MM.1S (cell line): Measurements from ENCODE around the gene AQR.

Experiments used
- DNase-seq: peaks from one replicate; pipeline ENCODE4 v3.0.0-alpha.2; 2015
- H2AFZ ChIP-seq: fragments of 300-600 bp; sonication (generic); 2 replicates; pipeline ENCODE4 v1.6.0; 2016; ENCODE audit warnings: antibody characterized with exemption, low read length
- H3F3A ChIP-seq: fragments of 300-600 bp; sonication (generic); 2 replicates; pipeline ENCODE4 v1.6.1; 2016; ENCODE audit warnings: mild to moderate bottlenecking, antibody characterized with exemption, low read length, moderate library complexity, mixed read lengths; ENCODE audit not compliant: insufficient read depth
- H3K27ac ChIP-seq: fragments of 300-600 bp; sonication (generic); 2 replicates; pipeline ENCODE4 v1.5.1; 2016; ENCODE audit warnings: mild to moderate bottlenecking, low read length
- H3K27me3 ChIP-seq: fragments of 300-600 bp; sonication (generic); replicated peaks from 2 replicates; pipeline ENCODE4 v1.6.0; 2016; ENCODE audit warnings: low read length; ENCODE audit not compliant: insufficient read depth
- H3K36me3 ChIP-seq: fragments of 300-600 bp; sonication (generic); replicated peaks from 2 replicates; pipeline ENCODE4 v1.6.1; 2016; ENCODE audit warnings: mild to moderate bottlenecking, low read length, mixed read lengths; ENCODE audit not compliant: insufficient read depth
- H3K4me1 ChIP-seq: fragments of 300-600 bp; sonication (generic); 2 replicates; pipeline ENCODE4 v1.6.1; 2016; ENCODE audit warnings: low read length, mixed read lengths
- H3K4me2 ChIP-seq: fragments of 300-600 bp; sonication (generic); 2 replicates; pipeline ENCODE4 v1.6.0; 2016; ENCODE audit warnings: low read depth, low read length
- H3K4me3 ChIP-seq: fragments of 300-600 bp; sonication (generic); 2 replicates; pipeline ENCODE4 v1.5.1; 2016; ENCODE audit warnings: low read length, mixed read lengths
- H3K79me2 ChIP-seq: fragments of 300-600 bp; sonication (generic); 2 replicates; pipeline ENCODE4 v1.6.1; 2016; ENCODE audit warnings: mixed run types, low read length, mixed read lengths
- H3K9ac ChIP-seq: fragments of 300-600 bp; sonication (generic); 2 replicates; pipeline ENCODE4 v1.6.1; 2016; ENCODE audit warnings: low read length, mixed read lengths
- H3K9me2 ChIP-seq: fragments of 300-600 bp; sonication (generic); replicated peaks from 2 replicates; pipeline ENCODE4 v1.6.1; 2016; ENCODE audit warnings: mild to moderate bottlenecking, low read length, mixed read lengths; ENCODE audit not compliant: insufficient read depth
- H3K9me3 ChIP-seq: fragments of 300-600 bp; sonication (generic); replicated peaks from 2 replicates; pipeline ENCODE4 v1.6.1; 2016; ENCODE audit warnings: mild to moderate bottlenecking, low read length, mixed read lengths; ENCODE audit not compliant: insufficient read depth
- H4K20me1 ChIP-seq: fragments of 300-600 bp; sonication (generic); 2 replicates; pipeline ENCODE4 v1.6.1; 2016; ENCODE audit warnings: mild to moderate bottlenecking, low read length, moderate library complexity, mixed read lengths; ENCODE audit not compliant: insufficient read depth
- CTCF ChIP-seq: fragments of 300-600 bp; sonication (generic); IDR thresholded peaks from 2 replicates; pipeline ENCODE4 v1.5.1; 2016; ENCODE audit warnings: antibody characterized with exemption, low read length, mixed read lengths
- EZH2 ChIP-seq: fragments of 300-600 bp; sonication (generic); optimal IDR thresholded peaks from 2 replicates; pipeline ENCODE3; 2017; ENCODE audit warnings: low read depth, mild to moderate bottlenecking, antibody characterized with exemption, low read length, mixed read lengths
- EZH2phosphoT487 ChIP-seq: fragments of 300-600 bp; sonication (generic); IDR thresholded peaks from 2 replicates; pipeline ENCODE4 v1.6.1; 2018; ENCODE audit warnings: antibody characterized with exemption, low read length

Gene AQR

GRCh38 chr15:34876640-34877039, 92.9 kb downstream of the AQR start:
- Histone ChIP-seq H3K9ac (no peak overlapping the region), H3K27me3 (no peaks in the 10 kb centered on the region), H4K20me1 (no peaks in the 10 kb centered on the region), H3K4me3 (no peak overlapping the region), H3K9me2 (no peaks in the 10 kb centered on the region), H3K27ac (no peak overlapping the region), H3K79me2 (no peaks in the 10 kb centered on the region), H3K4me2 (no peak overlapping the region), H3K9me3 (no peaks in the 10 kb centered on the region), H3K36me3 (no peaks in the 10 kb centered on the region; the same call in 1 of the 2 replicates), H3F3A (no peaks in the 10 kb centered on the region), H3K4me1 (no peaks in the 10 kb centered on the region), H2AFZ (no peak overlapping the region)
- no peak for TF ChIP-seq EZH2phosphoT487
- TF ChIP-seq EZH2: no peak
- no peak for TF ChIP-seq CTCF
- DNase-seq: no peak

- TF ChIP-seq CTCF: no peak
- TF ChIP-seq EZH2: no peak
- no peak for TF ChIP-seq EZH2phosphoT487
- Histone ChIP-seq H3K36me3 (no peaks in the 10 kb centered on the region; the same call in 1 of the 2 replicates), H3K9me2 (no peaks in the 10 kb centered on the region)
These were observed 100.4 kb downstream of the AQR start for GRCh38 chr15:34869110-34869509.

GRCh38 chr15:34865531-34865930, 104.0 kb downstream of the AQR start:
- H3K36me3 ChIP-seq: no peaks in the 10 kb centered on the region; the same call in 1 of the 2 replicates
- no peaks in the 10 kb centered on the region for H3K9me2 ChIP-seq
- H3K27ac ChIP-seq: no peak overlapping the region
- no peaks in the 10 kb centered on the region for H3K79me2 ChIP-seq
- DNase-seq: no peak
- TF ChIP-seq EZH2phosphoT487 (no peak), CTCF (no peak), EZH2 (no peak)
- no peaks in the 10 kb centered on the region for H3K27me3 ChIP-seq
- no peak overlapping the region for H2AFZ ChIP-seq
- H3K4me2 ChIP-seq: no peak overlapping the region
- no peaks in the 10 kb centered on the region for H3K9me3 ChIP-seq
- H3K4me3 ChIP-seq: no peak overlapping the region
- H3K4me1 ChIP-seq: no peaks in the 10 kb centered on the region
- H3K9ac ChIP-seq: no peak overlapping the region
- H4K20me1 ChIP-seq: no peaks in the 10 kb centered on the region
- no peaks in the 10 kb centered on the region for H3F3A ChIP-seq

More at GRCh38 chr15:34869110-34869509, 100.4 kb downstream of the AQR start:
- no peak overlapping the region for H2AFZ ChIP-seq
- no peaks in the 10 kb centered on the region for H3K79me2 ChIP-seq
- H4K20me1 ChIP-seq: no peaks in the 10 kb centered on the region
- H3K4me2 ChIP-seq: no peak overlapping the region
- no peak overlapping the region for H3K27ac ChIP-seq
- no peaks in the 10 kb centered on the region for H3K9me3 ChIP-seq
- no peaks in the 10 kb centered on the region for H3K27me3 ChIP-seq
- H3K4me1 ChIP-seq: no peaks in the 10 kb centered on the region
- no peaks in the 10 kb centered on the region for H3F3A ChIP-seq
- no peak overlapping the region for H3K9ac ChIP-seq
- no peak overlapping the region for H3K4me3 ChIP-seq
- no peak for DNase-seq
